HG02870 (cell line): ENCODE results near the gene BANP.
"Not testable (repeated sequence)": the region's sequence is repeated elsewhere in the genome, so short reads cannot be mapped to it uniquely, and the experiment has no call there.

Source experiments
- ATAC-seq: cut with Tn5 transposase; IDR thresholded peaks from one replicate; pipeline ENCODE4 v1.9.1; 2021; ENCODE audit warnings: mild to moderate bottlenecking, moderate library complexity; ENCODE audit not compliant: unreplicated experiment

Gene BANP

DNA sequence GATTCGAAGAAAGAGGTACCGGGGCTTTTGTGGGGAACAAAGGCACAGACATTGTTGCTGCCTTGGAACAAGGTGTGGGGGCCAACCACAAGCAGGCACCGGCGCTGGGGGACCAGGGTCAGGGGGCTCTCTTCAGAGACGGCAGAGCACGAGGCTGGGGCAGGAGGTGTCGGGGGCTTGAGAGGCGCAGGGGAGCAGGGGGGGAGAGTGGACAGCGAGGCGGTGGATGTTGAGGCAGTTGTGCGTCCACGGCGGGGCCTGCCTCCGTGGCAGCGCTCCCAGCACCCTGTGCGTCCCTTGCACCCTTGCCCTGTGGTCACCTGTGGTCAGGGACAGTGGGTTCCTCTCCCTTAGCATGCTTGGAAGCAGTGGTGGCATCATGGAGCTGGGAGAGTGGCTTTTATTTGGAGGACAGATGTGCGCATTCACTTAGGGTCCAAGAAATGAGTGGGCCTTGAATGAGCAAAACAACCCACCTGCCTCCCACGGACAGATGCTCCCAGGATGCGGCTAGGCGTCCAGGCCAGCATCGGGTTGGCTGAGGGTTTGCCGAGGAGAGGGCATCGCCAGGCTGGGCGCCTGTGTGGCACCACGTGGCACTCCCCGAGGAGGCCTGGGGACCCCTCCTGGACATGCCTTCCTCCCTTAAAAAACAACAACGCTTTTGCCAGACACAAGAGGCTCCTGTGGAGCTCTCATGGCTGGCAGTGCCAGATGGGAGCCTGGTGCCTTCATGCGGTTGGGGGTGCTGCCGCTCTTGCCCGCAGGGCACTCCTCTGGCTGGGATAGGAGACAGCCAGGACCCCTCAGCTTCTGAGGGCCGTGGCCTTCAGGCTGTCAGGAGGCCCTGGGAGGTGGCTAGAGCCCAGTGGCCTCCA is 113.0 kb downstream of the BANP start:
- ATAC-seq, result no peak

GRCh38 chr16:88064889-88065746 is 113.9 kb downstream of the BANP start:
- ATAC-seq, result no peak

GRCh38 chr16:88065747-88066142 is 114.5 kb downstream of the BANP start:
- no peak for ATAC-seq

DNA sequence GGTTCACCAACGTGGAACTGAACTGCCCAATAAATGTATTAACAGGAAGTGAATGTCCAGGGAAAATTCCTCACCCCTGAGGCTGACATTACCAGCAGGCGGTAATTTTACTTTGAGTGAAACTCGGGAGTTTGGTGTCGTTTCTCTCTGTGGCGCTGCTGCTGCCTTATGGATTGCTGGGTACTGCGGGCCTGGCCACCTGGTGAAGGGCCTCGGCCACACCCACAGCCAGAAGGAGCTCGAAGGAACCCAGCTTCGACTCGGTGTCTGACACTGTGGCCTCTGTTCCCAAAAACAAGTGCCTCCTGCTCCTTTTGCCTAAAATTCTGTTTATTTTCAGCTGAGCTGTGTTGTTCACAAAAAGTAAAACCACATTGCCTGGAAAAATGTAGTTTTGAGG is 115.0 kb downstream of the BANP start:
- no peak for ATAC-seq

GRCh38 chr16:88066680-88067529 is 115.7 kb downstream of the BANP start:
- ATAC-seq, result no peak

DNA sequence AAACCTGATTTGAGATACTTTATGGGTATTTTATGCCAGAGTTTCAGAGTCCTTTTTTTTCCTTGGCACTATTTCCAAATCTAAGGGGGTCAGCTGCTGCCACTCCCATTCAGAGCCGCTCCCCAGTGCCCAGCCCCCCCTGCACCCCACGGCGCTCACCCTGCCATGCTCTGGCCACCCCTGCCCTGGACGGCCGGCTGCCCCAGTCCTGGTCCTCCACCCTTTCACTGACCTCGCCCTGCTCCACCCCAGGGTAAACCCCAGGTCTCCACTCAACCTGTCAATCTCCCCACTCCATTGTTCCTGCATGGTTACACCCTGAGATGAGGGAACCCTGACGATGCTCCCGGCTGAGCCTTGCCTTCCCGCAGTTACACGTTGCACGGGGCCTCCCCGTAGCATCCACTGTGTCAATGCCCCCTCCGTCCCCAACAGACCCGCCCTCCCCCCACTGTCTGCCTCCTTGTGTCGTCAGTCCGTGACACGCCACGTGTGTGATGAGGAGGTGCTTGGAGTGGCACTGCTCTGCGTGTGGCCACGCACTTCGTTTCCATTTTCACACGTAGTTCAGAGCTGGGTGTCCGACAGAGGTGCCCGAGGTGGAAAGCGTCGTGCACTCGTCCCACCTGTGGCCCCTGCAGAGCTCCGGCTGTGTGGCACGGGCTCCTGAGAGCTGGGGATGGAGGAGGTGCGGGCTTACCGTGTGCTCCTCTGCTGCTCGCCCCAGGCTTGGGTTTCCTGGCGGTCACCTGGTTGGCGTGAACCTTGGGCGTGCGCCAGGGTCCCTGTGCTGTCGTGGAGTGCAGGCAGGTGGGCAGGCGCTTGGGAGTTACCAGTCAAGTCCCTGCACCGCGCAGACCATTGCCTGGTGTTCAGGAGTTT is 116.5 kb downstream of the BANP start:
- ATAC-seq, result no peak

DNA sequence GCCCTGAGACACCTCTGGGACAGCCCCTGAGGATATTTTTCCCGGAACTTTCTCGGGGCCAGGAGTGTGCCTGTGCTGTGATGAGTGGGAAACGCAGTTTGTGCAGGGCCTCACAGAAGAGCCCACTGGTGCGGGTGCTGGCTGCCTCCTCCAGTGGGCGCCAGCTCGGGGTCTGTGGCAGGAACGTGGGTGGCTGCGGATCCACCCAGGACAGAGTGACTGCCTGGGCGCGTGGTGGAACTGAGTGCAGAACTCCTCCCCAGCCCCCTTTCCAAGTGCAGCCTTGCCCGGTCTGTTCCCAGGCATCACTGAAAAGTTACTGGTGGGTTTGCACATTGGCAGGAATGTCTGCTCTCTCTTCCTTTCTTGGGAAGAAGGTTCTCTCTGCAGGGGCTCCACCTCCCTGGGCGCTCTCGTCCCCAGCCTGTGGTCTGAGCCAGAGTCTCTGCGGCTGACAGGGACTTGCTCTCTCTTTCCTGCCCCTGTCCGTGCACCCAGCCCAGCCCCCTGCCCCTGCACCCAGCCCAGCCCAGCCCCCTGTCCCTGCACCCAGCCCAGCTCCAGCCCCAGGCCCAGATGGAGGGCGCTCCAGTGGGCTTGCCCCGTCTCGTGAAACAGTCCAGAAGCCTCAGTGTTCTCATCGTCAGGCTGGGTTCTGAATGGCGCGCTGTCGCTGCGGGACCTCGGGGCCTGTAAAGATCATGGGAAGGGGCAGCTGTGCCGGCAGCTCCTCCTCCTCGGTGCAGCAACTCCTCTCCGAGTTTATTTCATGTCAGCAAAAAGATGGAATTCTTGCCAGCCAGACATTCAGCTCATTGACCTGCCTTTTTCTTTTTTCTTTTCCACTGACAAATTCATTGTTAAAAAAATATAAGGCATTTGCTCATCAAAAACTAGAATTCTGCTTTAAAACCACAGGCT is 117.5 kb downstream of the BANP start:
- ATAC-seq, result no peak

DNA sequence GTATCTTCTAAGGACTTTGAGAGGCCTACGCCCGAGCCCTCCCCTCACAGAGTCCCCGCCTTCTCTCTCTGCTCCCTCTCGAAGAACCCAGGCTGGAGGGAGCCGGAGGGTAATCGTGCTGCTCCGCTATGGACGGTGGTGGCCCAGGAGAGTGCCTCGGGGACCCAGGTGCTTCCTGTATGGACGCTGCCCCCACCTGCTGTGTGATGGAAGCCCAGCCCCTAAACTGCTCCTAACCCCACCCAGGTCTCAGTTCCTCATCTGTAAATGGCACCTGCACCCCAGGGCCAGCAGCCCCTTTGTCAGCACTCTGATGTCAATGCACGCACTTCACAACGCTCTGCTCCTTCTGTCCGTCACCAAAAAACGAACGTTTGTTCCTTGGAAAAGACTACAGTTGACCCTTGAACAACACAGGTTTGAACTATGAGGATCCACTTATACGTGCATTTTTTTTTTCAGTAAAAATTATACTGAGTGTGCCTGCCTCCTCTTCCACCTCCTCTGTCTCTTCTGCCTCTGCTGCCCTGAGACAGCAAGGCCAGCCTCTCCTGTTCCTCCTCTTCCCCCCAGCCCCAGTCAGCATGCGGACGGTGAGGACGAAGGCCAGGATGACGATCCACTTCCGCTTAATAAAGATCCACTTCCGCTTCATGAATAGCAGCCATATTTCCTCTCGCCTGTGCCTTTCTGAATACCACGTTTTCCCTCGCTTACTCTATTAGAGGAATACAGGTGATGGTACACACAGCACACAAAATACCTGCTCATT is 118.3 kb downstream of the BANP start:
- peak; percentile 90 for ATAC-seq

- ATAC-seq, result no peak
Observed at GRCh38 chr16:88070341-88070740, 119.1 kb downstream of the BANP start.

GRCh38 chr16:88070989-88071625 is 119.9 kb downstream of the BANP start:
- ATAC-seq, result no peak

DNA sequence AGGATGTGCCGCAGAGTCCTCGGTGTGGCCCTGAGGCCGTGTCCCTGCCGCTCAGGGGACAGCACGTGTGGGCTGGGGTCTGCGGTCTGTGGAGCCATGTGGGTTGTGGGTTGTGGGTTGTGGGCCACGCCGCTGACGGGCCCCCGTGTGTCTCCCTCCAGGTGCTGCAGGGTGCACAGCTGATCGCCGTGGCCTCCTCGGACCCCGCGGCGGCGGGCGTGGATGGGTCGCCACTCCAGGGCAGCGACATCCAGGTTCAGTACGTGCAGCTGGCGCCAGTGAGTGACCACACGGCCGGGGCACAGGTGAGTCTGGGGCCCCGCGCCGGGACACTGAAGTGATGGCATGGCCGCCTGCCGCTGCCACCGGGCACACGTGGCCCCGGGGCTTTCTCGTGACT is 120.7 kb downstream of the BANP start:
- ATAC-seq, result no peak

- no peak for ATAC-seq
Observed at GRCh38 chr16:88072571-88073001, 121.4 kb downstream of the BANP start.

- ATAC-seq, result no peak
Observed at GRCh38 chr16:88073201-88073721, 122.0 kb downstream of the BANP start.

GRCh38 chr16:88074041-88074440 is 122.8 kb downstream of the BANP start:
- ATAC-seq, result no peak

GRCh38 chr16:88076211-88076931 is 125.1 kb downstream of the BANP start:
- ATAC-seq, result no peak

- not testable (repeated sequence) for ATAC-seq
Observed at GRCh38 chr16:88076932-88077320, 125.7 kb downstream of the BANP start.
